ENCODE data around the gene CELF2.

The CELF2 gene

GRCh38 chr10:11023009-11023953 lies 5.6 kb downstream of the CELF2 start:
- no peak for DNase-seq (ENCODE audit: low spot score)

GRCh38 chr10:11024596-11024995 lies 6.9 kb downstream of the CELF2 start:
- DNase-seq (ENCODE audit: low spot score) = no peak

- no peak for DNase-seq (ENCODE audit: low spot score)
Observed at GRCh38 chr10:11025978-11026377, 8.3 kb downstream of the CELF2 start.

DNA sequence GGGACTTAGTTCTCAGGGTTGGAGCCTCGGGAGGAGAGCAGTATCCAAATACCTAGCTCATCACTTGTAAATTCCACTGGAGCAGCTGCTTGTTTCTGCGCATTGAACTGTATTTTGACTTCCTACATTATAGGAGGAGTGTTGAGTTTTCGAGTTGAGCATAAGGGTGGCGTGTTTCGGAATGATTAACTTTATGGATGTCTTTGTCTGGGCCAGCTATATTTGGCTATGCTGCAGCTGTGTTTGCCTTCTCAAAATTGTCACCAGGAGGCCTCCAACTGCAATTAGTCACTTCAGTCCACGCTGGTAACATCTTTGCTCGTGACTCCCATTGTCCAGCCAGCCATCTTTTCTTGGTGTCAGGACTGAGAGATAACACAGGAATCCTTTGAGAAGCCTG lies 9.1 kb downstream of the CELF2 start:
- DNase-seq (ENCODE audit: low spot score) = no peak

DNA sequence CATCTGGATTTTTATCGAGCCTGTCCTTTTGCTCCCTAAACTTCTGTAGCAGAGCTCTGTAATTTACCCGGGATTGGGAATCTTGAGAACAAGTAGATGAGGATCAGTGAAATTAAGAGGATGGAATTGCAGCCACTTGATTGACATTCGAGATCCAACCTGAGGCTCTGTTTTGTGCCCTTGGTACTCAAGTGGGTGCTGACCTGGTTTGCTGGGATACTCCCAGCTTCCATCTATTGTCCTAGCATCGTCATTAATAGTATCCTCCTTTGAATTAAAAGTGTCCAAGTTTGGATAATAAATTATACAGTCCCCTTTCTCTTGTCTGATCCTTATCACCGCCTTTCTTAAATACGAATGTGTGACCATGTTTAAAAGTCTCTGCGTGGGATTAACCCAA lies 17.1 kb downstream of the CELF2 start:
- no peak for DNase-seq (ENCODE audit: low spot score)

- no peak for DNase-seq (ENCODE audit: low spot score)
Observed at GRCh38 chr10:11035301-11035991, 17.8 kb downstream of the CELF2 start.

- no peak for DNase-seq (ENCODE audit: low spot score)
Observed at GRCh38 chr10:11036424-11037011, 18.8 kb downstream of the CELF2 start.

DNA sequence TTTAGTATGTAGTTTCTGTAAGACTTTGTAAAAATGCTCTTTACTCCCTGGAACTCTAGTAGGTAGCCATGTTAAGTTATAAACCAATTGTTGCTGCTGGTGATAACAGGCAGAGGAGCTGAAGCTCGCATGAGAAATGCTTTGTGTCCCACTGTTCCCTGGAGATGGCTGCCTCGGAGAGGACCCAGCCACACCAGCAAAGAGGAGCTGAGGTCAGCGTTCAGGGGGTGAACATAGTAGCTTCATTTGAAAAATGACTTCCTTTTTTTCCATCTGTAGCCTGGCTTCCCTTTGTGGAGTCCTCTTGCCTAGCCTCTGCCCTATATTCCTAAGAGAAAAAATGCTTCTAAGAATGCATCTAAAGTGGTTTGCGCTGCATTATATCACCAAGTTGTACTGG lies 20.3 kb downstream of the CELF2 start:
- no peak for DNase-seq (ENCODE audit: low spot score)

DNA sequence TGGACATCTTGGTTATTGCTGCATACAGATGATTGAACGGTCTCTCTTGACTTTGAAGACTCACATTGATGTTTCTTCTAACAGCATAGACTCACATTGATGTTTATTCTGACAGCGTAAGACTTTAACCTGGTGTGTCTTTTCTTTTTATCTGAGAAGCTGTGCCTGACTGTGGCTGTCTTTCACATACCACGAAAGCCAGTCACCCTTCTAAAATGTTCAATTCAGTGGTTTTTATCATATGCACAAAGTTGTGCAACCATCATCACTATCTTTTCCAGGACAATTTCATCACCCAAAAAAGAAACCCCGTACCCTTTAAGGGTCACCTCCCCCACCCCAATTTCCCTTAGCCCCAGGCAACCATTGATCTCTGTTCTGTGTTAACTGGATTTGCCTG lies 24.7 kb downstream of the CELF2 start:
- DNase-seq (ENCODE audit: low spot score) = no peak

GRCh38 chr10:11043039-11043438 lies 25.4 kb downstream of the CELF2 start:
- DNase-seq (ENCODE audit: low spot score) = no peak

DNA sequence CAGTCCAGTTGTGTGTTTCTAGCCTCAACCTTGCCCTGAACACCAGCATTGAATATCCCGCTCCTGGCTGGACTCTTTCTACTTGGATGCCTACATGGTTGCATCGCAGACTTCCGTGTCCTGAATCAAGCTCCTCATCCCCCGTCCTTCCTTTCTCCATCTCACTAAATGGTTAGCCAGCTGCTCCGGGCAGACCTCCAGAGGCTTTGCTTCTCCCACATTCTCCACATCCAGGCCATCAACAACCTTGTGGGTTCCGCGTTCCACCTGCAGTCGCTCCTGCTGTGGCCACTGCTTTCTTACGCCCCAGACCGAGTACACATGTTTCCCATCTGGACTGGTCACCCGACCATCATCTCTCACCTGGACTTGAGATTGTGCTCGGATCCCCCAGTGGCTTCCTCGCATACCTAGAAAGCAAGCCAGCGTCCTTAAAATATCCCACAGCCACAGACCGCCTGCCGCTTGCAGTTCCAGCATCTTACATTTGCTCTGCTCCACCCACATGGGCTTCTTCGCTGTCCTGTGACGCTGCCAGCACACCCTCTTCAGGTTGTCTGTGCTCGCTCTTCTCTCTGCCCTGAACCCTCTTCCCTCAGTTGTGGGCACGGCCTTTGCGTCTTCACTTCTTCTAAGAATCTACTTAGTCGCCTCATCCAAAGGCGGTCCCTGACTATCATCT lies 25.9 kb downstream of the CELF2 start:
- no peak for DNase-seq (ENCODE audit: low spot score)

DNA sequence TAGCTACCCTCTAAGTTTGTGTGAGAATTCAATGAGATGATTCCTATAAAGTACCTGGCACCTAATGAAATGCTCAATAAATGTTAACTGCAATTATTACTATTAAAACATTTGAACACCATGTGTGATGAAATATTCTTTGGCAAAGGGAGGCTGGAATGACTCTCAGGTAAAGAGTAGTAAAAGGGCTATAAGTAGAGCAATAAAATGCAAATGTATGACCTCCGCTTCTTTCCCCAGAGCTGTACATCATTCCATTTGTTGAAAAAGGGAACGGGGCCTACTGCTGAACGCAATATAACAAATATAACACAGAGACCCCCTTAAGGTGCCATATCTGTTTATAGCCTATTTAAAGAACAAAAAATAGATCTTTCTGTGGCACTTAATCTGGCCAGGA lies 27.8 kb downstream of the CELF2 start:
- no peak for DNase-seq (ENCODE audit: low spot score)

- DNase-seq (ENCODE audit: low spot score) = peak; percentile 41
Observed at GRCh38 chr10:11045995-11046775, 28.5 kb downstream of the CELF2 start.

- DNase-seq (ENCODE audit: low spot score) = no peak
Observed at GRCh38 chr10:11046776-11047160, 29.1 kb downstream of the CELF2 start.

DNA sequence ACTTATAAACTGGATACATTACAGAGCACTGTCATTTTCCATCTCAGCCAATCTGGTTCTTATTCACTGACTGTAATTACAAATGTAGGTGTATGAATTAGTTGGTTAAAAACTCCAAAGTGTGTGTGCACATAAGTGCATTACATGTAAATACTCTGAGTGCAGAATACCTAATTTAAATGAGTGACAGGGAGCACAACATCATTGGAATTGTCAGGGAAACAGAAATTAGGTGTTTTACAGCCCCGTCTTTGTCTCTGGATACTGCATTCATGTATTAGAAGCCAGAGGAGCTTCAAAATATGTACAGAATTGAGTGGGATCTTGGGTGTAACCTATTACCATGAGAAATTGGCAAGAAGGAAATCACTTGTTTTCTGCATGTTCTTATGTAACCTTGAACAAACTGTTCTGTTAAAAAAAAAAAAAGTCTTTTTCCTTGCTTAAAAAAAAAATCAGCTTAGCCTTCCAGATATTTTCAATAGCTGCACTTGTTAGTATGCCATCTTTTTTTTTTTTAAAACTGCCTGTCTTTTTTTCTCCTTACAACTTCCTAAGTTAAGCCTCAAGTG lies 31.1 kb downstream of the CELF2 start:
- no peak for DNase-seq (ENCODE audit: low spot score)

DNA sequence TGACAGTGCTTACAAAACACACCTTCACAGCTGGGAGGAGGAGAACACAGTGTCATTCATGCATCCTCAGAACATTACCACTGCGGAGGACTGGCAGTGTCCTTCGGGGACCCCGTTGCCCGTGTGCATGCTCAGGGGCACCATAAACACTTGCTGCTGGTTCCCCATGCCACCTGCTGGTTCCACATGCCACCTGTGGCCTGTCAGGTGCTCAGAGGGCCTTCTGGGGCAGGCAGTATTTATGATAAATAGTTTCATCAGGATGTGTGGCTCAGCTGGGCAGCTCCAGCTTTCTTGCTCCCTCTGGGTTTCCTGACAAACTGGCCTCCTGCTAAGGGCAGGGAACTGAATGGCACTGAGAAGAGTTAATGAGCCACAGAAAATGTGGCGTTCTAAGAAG lies 32.1 kb downstream of the CELF2 start:
- no peak for DNase-seq (ENCODE audit: low spot score)

DNA sequence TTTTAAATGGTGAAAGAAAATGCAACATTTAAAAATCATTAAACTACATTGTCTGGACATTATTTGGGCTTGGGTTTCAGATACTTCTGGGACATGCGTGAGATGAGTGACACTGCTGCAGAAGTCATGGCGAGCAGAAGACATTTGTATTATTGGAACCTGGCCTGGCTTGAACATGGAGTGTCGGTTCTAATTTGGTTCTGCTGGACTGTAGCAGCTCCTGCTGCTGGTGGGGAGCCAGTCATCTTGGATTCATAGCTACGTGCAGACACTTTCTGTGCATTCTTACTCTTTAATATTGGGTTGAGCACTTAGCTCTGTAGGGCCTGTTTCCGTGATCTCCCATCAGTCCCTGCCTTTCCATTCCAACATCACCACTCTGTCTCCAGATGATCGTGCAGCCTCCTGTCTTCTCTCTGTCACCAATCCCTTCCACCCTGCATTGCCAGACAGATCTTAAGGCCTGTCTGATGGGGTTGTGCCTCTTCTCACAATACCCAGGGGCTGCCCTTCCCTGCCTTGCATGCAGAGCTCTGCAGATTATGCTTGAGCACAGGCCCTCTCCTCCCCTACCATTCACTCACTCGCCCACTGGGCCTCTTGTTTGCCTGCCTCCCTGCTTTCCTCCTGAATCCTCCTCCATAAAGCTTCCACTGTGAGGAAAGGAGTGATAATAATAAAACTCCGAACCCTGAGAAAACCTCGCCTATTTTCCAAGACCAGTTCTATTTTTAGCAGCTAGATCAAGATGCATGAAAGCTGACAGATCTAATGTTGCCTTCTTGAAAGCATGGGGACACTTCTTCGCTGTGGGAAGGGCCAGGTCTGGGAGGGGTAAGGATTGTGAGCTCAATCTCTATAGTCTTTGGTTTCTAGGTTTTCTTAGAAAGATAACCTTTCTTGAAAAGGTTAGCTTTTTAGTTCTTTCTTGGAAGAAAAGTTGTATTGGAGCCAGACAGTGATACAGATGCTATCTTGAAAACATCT lies 32.9 kb downstream of the CELF2 start:
- no peak for DNase-seq (ENCODE audit: low spot score)

- DNase-seq (ENCODE audit: low spot score) = no peak
Observed at GRCh38 chr10:11057018-11057417, 39.3 kb downstream of the CELF2 start.

GRCh38 chr10:11057448-11057847 lies 39.8 kb downstream of the CELF2 start:
- DNase-seq (ENCODE audit: low spot score) = no peak

- DNase-seq (ENCODE audit: low spot score) = no peak
Observed at GRCh38 chr10:11057994-11058393, 40.3 kb downstream of the CELF2 start.

Measured in Ammon's horn (tissue), 1 donor.